Prostate gland (tissue), 2 donors: ENCODE results near the gene PEX14. TPM values are rescaled to one million over a fixed set of nuclear protein-coding genes. Genes with fewer than 3 reads are reported as not detected.

Source experiments
- DNase-seq: peaks from one replicate; pipeline ENCODE4 v3.0.0-alpha.2; 2019; ENCODE audit warnings: low spot score
- H3K27ac ChIP-seq, 2 donors: fragments of 200-600 bp; sonication (generic); 2 replicates each; pipeline ENCODE4 v1.5.1; 2017 to 2019
- H3K27me3 ChIP-seq: fragments of 200-600 bp; sonication (generic); replicated peaks from 2 replicates; pipeline ENCODE4 v1.5.1; 2019; ENCODE audit not compliant: insufficient read depth
- H3K36me3 ChIP-seq, 2 donors: fragments of 200-600 bp; sonication (generic); 1 replicate in 1 of 2; 2 replicates in 1 of 2; pipeline versions ENCODE4 v1.5.1 to v1.8.1; 2017 to 2019
- H3K4me1 ChIP-seq: fragments of 200-600 bp; sonication (generic); replicated peaks from 2 replicates; pipeline ENCODE4 v1.5.1; 2019
- H3K4me3 ChIP-seq, 2 donors: fragments of 200-600 bp; sonication (generic); 2 replicates each; pipeline ENCODE4 v1.5.1; 2017 to 2019
- H3K9me3 ChIP-seq: fragments of 200-600 bp; sonication (generic); 2 replicates; pipeline ENCODE4 v1.5.1; 2017
- CTCF ChIP-seq, 4 experiments: fragments of 200-600 bp in 2 of 4; fragments of 450-650 bp in 2 of 4; sonication (generic) in 2 of 4; IDR thresholded peaks; 1 replicate in 3 of 4; 2 replicates in 1 of 4; pipeline ENCODE4 v1.5.1; 2016 to 2019; ENCODE audit warnings: antibody characterized with exemption in 4 of 4, mild to moderate bottlenecking in 2 of 4, moderate library complexity in 2 of 4
- POLR2A ChIP-seq: fragments of 450-650 bp; IDR thresholded peaks from one replicate; pipeline ENCODE4 v1.6.1; 2016; ENCODE audit warnings: antibody characterized with exemption, mild to moderate bottlenecking
- POLR2AphosphoS5 ChIP-seq: sonication (generic); formaldehyde crosslinking; IDR thresholded peaks from one replicate; pipeline ENCODE4 v1.6.1; 2017; ENCODE audit warnings: antibody characterized with exemption
- WGBS: methylation state at CpG from one replicate; pipeline ENCODE4 v1.1.5; 2018; 5-methylcytosine and 5-hydroxymethylcytosine counted together
- intact Hi-C: fragments of 100-400 bp; cut with DNase I; formaldehyde crosslinking; loops from one replicate; pipeline ENCODE4 v1.14.2; 2022
- total RNA-seq, 2 donors: library from RNA; depleted of rRNA; stranded (reverse); fragments of >200 nt; gene quantifications; one replicate each; pipeline ENCODE4 v1.1.0, GENCODE V29; 2016

PEX14 gene
- total RNA-seq, 2 donors from 2014 or later: 26.1 to 34.7 TPM

DNA sequence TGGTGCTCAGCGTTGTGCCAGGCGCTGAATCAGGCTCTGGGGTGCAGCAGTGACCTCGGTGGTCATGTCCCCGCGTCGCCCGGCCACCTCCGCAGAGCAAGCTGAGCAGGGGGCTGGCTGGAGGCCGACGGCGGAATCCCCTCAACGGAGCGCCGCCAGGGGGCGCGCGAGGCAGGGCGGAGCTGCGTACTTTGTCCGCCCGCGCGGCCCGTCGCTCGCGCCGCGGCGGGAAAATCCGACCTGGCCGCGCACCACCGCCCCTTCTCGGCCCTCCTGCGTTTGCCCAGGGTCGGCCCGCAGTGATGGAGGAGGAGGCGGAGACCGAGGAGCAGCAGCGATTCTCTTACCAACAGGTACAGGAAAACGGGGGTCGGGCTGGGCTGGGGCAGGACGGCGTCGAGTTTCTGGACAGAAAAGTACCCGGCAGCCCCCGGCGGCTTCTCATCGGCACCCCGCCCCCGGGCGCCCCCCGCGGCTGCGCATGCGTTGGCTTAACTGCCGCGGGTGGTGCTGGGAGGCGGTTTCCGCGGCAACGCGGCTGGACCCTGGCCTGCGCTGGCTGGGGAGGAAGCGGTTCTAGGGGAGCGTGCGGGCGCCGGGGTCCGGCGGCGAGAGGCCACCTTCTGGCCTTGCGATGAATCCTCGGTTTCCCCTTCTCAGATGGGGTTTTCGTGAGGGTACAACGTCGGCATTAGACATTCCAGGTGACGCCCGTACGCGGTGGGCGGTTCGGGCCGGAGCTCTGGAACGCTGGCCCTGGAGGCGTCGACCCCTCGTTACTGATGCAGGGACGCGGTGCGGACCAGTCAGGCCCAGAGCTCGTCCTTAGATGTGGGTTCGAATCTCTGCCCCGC lies 44.3 kb upstream of the PEX14 start, which contains the start of gene CENPS:
Gene CENPS (plus strand): TSS at position 218 of the 854 bp plus-strand sequence. CDS start 85 bp downstream, at position 303.
- Histone ChIP-seq H3K36me3 (no peaks in the 10 kb centered on the region), H3K27me3 (no peaks in the 10 kb centered on the region), H3K27ac (peak within 1 kb of the TSS; percentile 66 to 74), H3K4me3 (peak within 1 kb of the TSS; percentile 66 to 86), H3K4me1 (peaks cover 5% of the 10 kb centered on the region), H3K9me3 (no peaks in the 10 kb centered on the region)
- TF ChIP-seq POLR2A (peak; percentile 33), POLR2AphosphoS5 (peak; percentile 42), CTCF (IDR thresholded peaks at IDR 0.05) (peak; percentile 98 to 99 (median 98))
- peak; percentile 83 for DNase-seq
- WGBS: under 1% methylated on average over 70 of the region's 95 CpGs
- intact Hi-C loops: loop anchor here (1.0 to 5.0 kb wide), 3 partner anchors 42 to 437 kb away; partner anchors contain the start of genes DFFA and PEX14

GRCh38 chr1:10431070-10431730 lies 43.5 kb upstream of the PEX14 start:
- no peaks in the 10 kb centered on the region for H3K9me3 ChIP-seq
- WGBS: 23% methylated on average over 30 of the region's 30 CpGs
- TF ChIP-seq CTCF (IDR thresholded peaks at IDR 0.05) (no peak), POLR2A (no peak), POLR2AphosphoS5 (no peak)
- H3K4me3 ChIP-seq: peak overlapping the region; percentile 66 to 86
- no peaks in the 10 kb centered on the region for H3K27me3 ChIP-seq
- peak overlapping the region; percentile 66 to 74 for H3K27ac ChIP-seq
- intact Hi-C loops: loop anchor here (5.0 kb wide), 2 partner anchors 41 to 436 kb away; partner anchors contain the start of genes DFFA and PEX14
- no peaks in the 10 kb centered on the region for H3K36me3 ChIP-seq
- no peak for DNase-seq
- H3K4me1 ChIP-seq: peaks cover 5% of the 10 kb centered on the region

- H3K36me3 ChIP-seq: no peaks in the 10 kb centered on the region
- intact Hi-C loops: loop anchor here (5.0 kb wide), 2 partner anchors 39 to 434 kb away; partner anchors contain the start of genes DFFA and PEX14
- DNase-seq: no peak
Observed at GRCh38 chr1:10432910-10433700, 41.6 kb upstream of the PEX14 start.

DNA sequence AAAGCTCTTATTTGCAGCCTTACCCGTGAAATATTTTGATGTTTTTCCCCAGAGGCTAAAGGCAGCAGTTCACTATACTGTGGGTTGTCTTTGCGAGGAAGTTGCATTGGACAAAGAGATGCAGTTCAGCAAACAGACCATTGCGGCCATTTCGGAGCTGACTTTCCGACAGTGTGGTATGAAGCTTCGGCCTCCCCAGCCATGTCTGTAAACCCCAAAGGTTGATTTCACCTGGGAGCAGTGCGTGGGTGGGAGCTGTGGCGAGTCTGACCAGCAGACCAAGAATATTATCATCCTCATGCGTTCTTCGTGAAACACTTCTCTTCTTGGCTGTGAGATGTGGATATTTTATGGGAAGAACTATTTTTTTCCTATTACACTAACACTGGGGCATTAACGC lies 41.0 kb upstream of the PEX14 start:
- no peak for TF ChIP-seq CTCF (IDR thresholded peaks at IDR 0.05)
- no peak for TF ChIP-seq POLR2AphosphoS5
- no peak for TF ChIP-seq POLR2A
- WGBS: 83% methylated on average over 11 of the region's 11 CpGs
- no peak overlapping the region for H3K4me3 ChIP-seq
- no peaks in the 10 kb centered on the region for H3K27me3 ChIP-seq
- no peak for DNase-seq
- no peaks in the 10 kb centered on the region for H3K36me3 ChIP-seq
- H3K9me3 ChIP-seq: no peaks in the 10 kb centered on the region
- intact Hi-C loops: loop anchor here (5.0 kb wide), 2 partner anchors 39 to 434 kb away; partner anchors contain the start of genes DFFA and PEX14
- H3K27ac ChIP-seq: no peak overlapping the region
- peaks cover 6% of the 10 kb centered on the region for H3K4me1 ChIP-seq

More at GRCh38 chr1:10432910-10433700, 41.6 kb upstream of the PEX14 start:
- TF ChIP-seq POLR2A (no peak), POLR2AphosphoS5 (no peak), CTCF (IDR thresholded peaks at IDR 0.05) (no peak)
- Histone ChIP-seq H3K4me1 (peaks cover 5% of the 10 kb centered on the region), H3K27ac (no peak overlapping the region), H3K27me3 (no peaks in the 10 kb centered on the region), H3K9me3 (no peaks in the 10 kb centered on the region), H3K4me3 (no peak overlapping the region)
- WGBS: 66% methylated on average over 14 of the region's 14 CpGs
